H9 (cell line): Measurements from ENCODE around the gene KRT74. TPM values are rescaled to one million over a fixed set of nuclear protein-coding genes. Genes with fewer than 3 reads are reported as not detected.

Experiments used
- DNase-seq: peaks from one replicate; pipeline ENCODE4 v3.0.0-alpha.2; 2017
- H2AFZ ChIP-seq: one replicate; pipeline ENCODE4 v1.6.1; 2013; ENCODE audit warnings: mild to moderate bottlenecking, low read length, control low read depth, moderate library complexity
- H2AK5ac ChIP-seq: 2 replicates; pipeline ENCODE4 v1.6.1; 2013; ENCODE audit warnings: low read length, control low read depth, mixed read lengths; ENCODE audit not compliant: insufficient read length
- H2BK120ac ChIP-seq: one replicate; pipeline ENCODE4 v1.6.1; 2013; ENCODE audit warnings: low read depth, mild to moderate bottlenecking, low read length, control low read depth, inconsistent platforms; ENCODE audit not compliant: poor library complexity, severe bottlenecking
- H2BK12ac ChIP-seq: 2 replicates; pipeline ENCODE4 v1.6.1; 2013; ENCODE audit warnings: low read length, control low read depth, mixed read lengths, low read depth; ENCODE audit not compliant: insufficient read length
- H2BK15ac ChIP-seq: 2 replicates; pipeline ENCODE4 v1.6.1; 2013; ENCODE audit warnings: low read depth, low read length, control low read depth
- H2BK20ac ChIP-seq: one replicate; pipeline ENCODE4 v1.6.1; 2013; ENCODE audit warnings: low read depth, mild to moderate bottlenecking, low read length, control low read depth, inconsistent platforms; ENCODE audit not compliant: poor library complexity, severe bottlenecking
- H2BK5ac ChIP-seq: 2 replicates; pipeline ENCODE4 v1.6.1; 2013; ENCODE audit warnings: low read length, control low read depth, mixed read lengths; ENCODE audit not compliant: insufficient read length
- H3K14ac ChIP-seq: 2 replicates; pipeline ENCODE4 v1.6.1; 2013; ENCODE audit warnings: low read length, control low read depth; ENCODE audit not compliant: insufficient read depth
- H3K18ac ChIP-seq: 2 replicates; pipeline ENCODE4 v1.6.1; 2013; ENCODE audit warnings: low read depth, mild to moderate bottlenecking, mixed read lengths, low read length, control low read depth; ENCODE audit not compliant: insufficient read length
- H3K23ac ChIP-seq: 2 replicates; pipeline ENCODE4 v1.6.1; 2013; ENCODE audit warnings: low read length, control low read depth, mixed read lengths, low read depth; ENCODE audit not compliant: insufficient read length
- H3K23me2 ChIP-seq: 2 replicates; pipeline ENCODE4 v1.6.1; 2013; ENCODE audit warnings: low read depth, mild to moderate bottlenecking, mixed read lengths, low read length, control low read depth; ENCODE audit not compliant: insufficient read length, poor library complexity, severe bottlenecking
- H3K27ac ChIP-seq: 2 replicates; pipeline ENCODE4 v1.5.1; 2013; ENCODE audit warnings: low read length, control low read depth, mixed read lengths, low read depth; ENCODE audit not compliant: insufficient read length
- H3K27me3 ChIP-seq: 2 replicates; pipeline ENCODE4 v1.6.1; 2013; ENCODE audit warnings: low read length, control low read depth, inconsistent platforms; ENCODE audit not compliant: insufficient read depth
- H3K4ac ChIP-seq: 2 replicates; pipeline ENCODE4 v1.6.1; 2013; ENCODE audit warnings: low read depth, mild to moderate bottlenecking, control low read depth, inconsistent platforms, low read length, moderate library complexity
- H3K4me1 ChIP-seq: 2 replicates; pipeline ENCODE4 v1.6.1; 2013; ENCODE audit warnings: low read length, control low read depth, inconsistent platforms; ENCODE audit not compliant: insufficient read depth
- H3K4me2 ChIP-seq: 2 replicates; pipeline ENCODE4 v1.6.1; 2013; ENCODE audit warnings: low read length, control low read depth, mixed read lengths; ENCODE audit not compliant: insufficient read length, insufficient read depth
- H3K56ac ChIP-seq: 2 replicates; pipeline ENCODE4 v1.6.1; 2013; ENCODE audit warnings: low read depth, mild to moderate bottlenecking, mixed read lengths, low read length, control low read depth; ENCODE audit not compliant: insufficient read length
- H3K79me1 ChIP-seq: 2 replicates; pipeline ENCODE4 v1.6.1; 2013; ENCODE audit warnings: low read depth, mild to moderate bottlenecking, moderate library complexity, low read length, control low read depth, inconsistent platforms; ENCODE audit not compliant: insufficient read depth, poor library complexity, severe bottlenecking
- H3K79me2 ChIP-seq: 2 replicates; pipeline ENCODE4 v1.6.1; 2013; ENCODE audit warnings: low read length, control low read depth, inconsistent platforms; ENCODE audit not compliant: insufficient read depth
- H3K9ac ChIP-seq: 2 replicates; pipeline ENCODE4 v1.6.1; 2013; ENCODE audit warnings: low read length, control low read depth, mixed read lengths; ENCODE audit not compliant: insufficient read length; ENCODE audit errors: extremely low read depth
- H3K9me3 ChIP-seq: one replicate; pipeline ENCODE4 v1.6.1; 2013; ENCODE audit warnings: low read depth, low read length, inconsistent platforms; ENCODE audit not compliant: control insufficient read depth
- H3T11ph ChIP-seq: one replicate; pipeline ENCODE4 v1.6.1; 2013; ENCODE audit warnings: mild to moderate bottlenecking, low read length, control low read depth, inconsistent platforms
- H4K20me1 ChIP-seq: one replicate; pipeline ENCODE4 v1.6.1; 2013; ENCODE audit not compliant: control insufficient read depth, insufficient read length, insufficient read depth
- H4K5ac ChIP-seq: 2 replicates; pipeline ENCODE4 v1.6.1; 2013; ENCODE audit warnings: low read depth, mild to moderate bottlenecking, mixed read lengths, low read length, control low read depth; ENCODE audit not compliant: insufficient read length
- H4K8ac ChIP-seq: replicated peaks from 2 replicates; pipeline ENCODE4 v1.6.1; 2013; ENCODE audit warnings: low read length, control low read depth, mixed read lengths, low read depth; ENCODE audit not compliant: insufficient read length
- H4K91ac ChIP-seq: 2 replicates; pipeline ENCODE4 v1.6.1; 2013; ENCODE audit warnings: low read depth, mild to moderate bottlenecking, moderate library complexity, mixed read lengths, low read length, control low read depth; ENCODE audit not compliant: insufficient read length
- H3K27ac Mint-ChIP-seq, 3 experiments: 2 replicates in 2 of 3; 3 replicates in 1 of 3; pipeline ENCODE4 v1.8.0; 2020 to 2021; ENCODE audit warnings: mixed read lengths in 3 of 3, mild to moderate bottlenecking in 1 of 3, moderate library complexity in 1 of 3
- H3K27me3 Mint-ChIP-seq: 2 replicates; pipeline ENCODE4 v1.8.0; 2021; ENCODE audit warnings: low read depth, mild to moderate bottlenecking, moderate library complexity, mixed read lengths
- H3K36me3 Mint-ChIP-seq, 3 experiments: 2 replicates in 2 of 3; 3 replicates in 1 of 3; pipeline ENCODE4 v1.8.0; 2020 to 2021; ENCODE audit warnings: low read depth in 3 of 3, mixed read lengths in 3 of 3; ENCODE audit not compliant: insufficient read depth in 1 of 3
- H3K4me1 Mint-ChIP-seq, 2 experiments: 2 replicates each; pipeline ENCODE4 v1.8.0; 2020; ENCODE audit warnings: mixed read lengths in 2 of 2
- H3K4me3 Mint-ChIP-seq, 2 experiments: 2 replicates in 1 of 2; 3 replicates in 1 of 2; pipeline ENCODE4 v1.8.0; 2020 to 2021; ENCODE audit warnings: mild to moderate bottlenecking in 2 of 2, mixed read lengths in 2 of 2, moderate library complexity in 1 of 2
- H3K9me3 Mint-ChIP-seq, 2 experiments: 2 replicates in 1 of 2; 3 replicates in 1 of 2; pipeline ENCODE4 v1.8.0; 2020; ENCODE audit warnings: mild to moderate bottlenecking in 2 of 2, mixed read lengths in 2 of 2, moderate library complexity in 1 of 2
- CTCF ChIP-seq: fragments of 200-600 bp; sonication (generic); conservative IDR thresholded peaks from 3 replicates; pipeline ENCODE4 v1.8.0; 2021; ENCODE audit warnings: antibody characterized with exemption, mild to moderate bottlenecking
- WGBS: extraction: QIAGEN DNeasy Blood & Tissue Kit; methylation state at CpG from one replicate; pipeline ENCODE4 v1.1.7; 2013; ENCODE audit warnings: missing lambda C conversion rate, low lambda C conversion rate, mixed read lengths; ENCODE audit not compliant: insufficient read length; ENCODE audit errors: extremely low coverage; 5-methylcytosine and 5-hydroxymethylcytosine counted together
- total RNA-seq: library from RNA; stranded (reverse); gene quantifications from 2 replicates; pipeline ENCODE4 v1.2.1, GENCODE V29; 2021

KRT74 gene
- total RNA-seq, 1 experiment from 2014 or later, result not detected

DNA sequence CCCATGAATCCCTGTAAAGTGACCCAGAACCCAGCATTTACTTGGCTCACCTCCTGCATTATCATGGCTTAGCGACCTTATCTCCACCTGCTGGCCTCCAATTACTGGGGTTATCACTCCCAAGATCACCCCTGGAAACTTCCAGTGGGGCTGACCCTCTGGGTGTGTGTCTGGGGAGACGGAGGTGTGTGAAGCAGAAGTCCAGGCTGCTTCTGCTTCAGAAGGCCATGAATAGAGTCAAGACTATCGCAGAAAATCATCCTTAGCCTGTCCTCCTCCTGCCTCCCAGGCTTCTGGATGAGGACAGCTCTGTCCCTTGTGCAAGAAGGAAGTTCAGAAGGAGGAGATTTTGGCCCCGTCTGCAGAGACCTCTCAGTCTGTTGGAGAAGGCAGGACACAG is 28.0 kb upstream of the KRT74 start:
- H3T11ph ChIP-seq, result no peak overlapping the region
- Mint-ChIP-seq H3K27me3 (peaks cover 34% of the 10 kb centered on the region), H3K4me1 (no peaks in the 10 kb centered on the region), H3K27ac (no peak overlapping the region), H3K9me3 (no peaks in the 10 kb centered on the region), H3K4me3 (no peak overlapping the region), H3K36me3 (no peaks in the 10 kb centered on the region)
- H3K14ac ChIP-seq, result no peak overlapping the region
- no peak overlapping the region for H2BK12ac ChIP-seq
- H3K4ac ChIP-seq, result no peak overlapping the region
- no CpG with 5 or more reads among the region's 4 CpGs for WGBS
- H4K8ac ChIP-seq, result no peak overlapping the region
- no peak overlapping the region for H3K9ac ChIP-seq
- peak; percentile 20 for DNase-seq
- no peak overlapping the region for H3K56ac ChIP-seq
- H4K20me1 ChIP-seq, result no peaks in the 10 kb centered on the region
- H3K4me1 ChIP-seq, result no peaks in the 10 kb centered on the region
- H3K18ac ChIP-seq, result no peak overlapping the region
- H3K79me2 ChIP-seq, result no peaks in the 10 kb centered on the region
- H2BK5ac ChIP-seq, result no peak overlapping the region
- no peak overlapping the region for H4K91ac ChIP-seq
- no peak for TF ChIP-seq CTCF
- no peak overlapping the region for H3K23ac ChIP-seq
- no peak overlapping the region for H3K4me2 ChIP-seq
- H3K79me1 ChIP-seq, result no peaks in the 10 kb centered on the region
- no peak overlapping the region for H4K5ac ChIP-seq
- no peaks in the 10 kb centered on the region for H3K23me2 ChIP-seq
- no peak overlapping the region for H2AFZ ChIP-seq
- no peaks in the 10 kb centered on the region for H3K9me3 ChIP-seq
- no peak overlapping the region for H2BK20ac ChIP-seq
- H3K27ac ChIP-seq, result no peak overlapping the region
- H2AK5ac ChIP-seq, result no peak overlapping the region
- H2BK15ac ChIP-seq, result no peak overlapping the region
- no peaks in the 10 kb centered on the region for H3K27me3 ChIP-seq
- no peak overlapping the region for H2BK120ac ChIP-seq
